GM12878 (cell line): Measurements from ENCODE around the gene TIMM17B. TPM values are rescaled to one million over a fixed set of nuclear protein-coding genes. Genes with fewer than 3 reads are reported as not detected.

Source experiments
- ATAC-seq: fragments of 200-7000 bp; cut with Tn5 transposase; 3 replicates; pipeline ENCODE4 v1.9.1; 2020; ENCODE audit warnings: mild to moderate bottlenecking, moderate library complexity
- BruUV-seq: library from RNA; stranded (reverse); fragments of 400-500 nt; replicated peaks from 2 replicates; lab custom pipeline; 2021; lab: Mats Ljungman, UMichigan
- CTCF ChIA-PET: fragments of 300-600 bp; sonication (Branson Sonifier 250); formaldehyde crosslinking; extraction: SDS; loops from one replicate; lab custom pipeline; 2021; ENCODE audit warnings: inconsistent platforms; lab: Yijun Ruan, JAX
- POLR2A ChIA-PET: fragments of 350-600 bp; formaldehyde crosslinking; extraction: SDS; loops from one replicate; lab custom pipeline; 2021; ENCODE audit warnings: inconsistent platforms; lab: Charles Lee
- RAD21 ChIA-PET: fragments of 300-600 bp; sonication (Branson Sonifier 250); formaldehyde crosslinking; loops from one replicate; lab custom pipeline; 2023; ENCODE audit warnings: antibody characterized with exemption; ENCODE audit not compliant: unreplicated experiment; lab: Charles Lee
- SMC1A ChIA-PET: fragments of 300-600 bp; sonication (Branson Sonifier 250); formaldehyde crosslinking; loops from one replicate; lab custom pipeline; 2023; ENCODE audit not compliant: unreplicated experiment, uncharacterized antibody; lab: Charles Lee
- DNase-seq: peaks from one replicate; pipeline ENCODE4 v3.0.0-alpha.2; 2011; ENCODE audit warnings: low read depth, low spot score
- FAIRE-seq: peaks from 3 replicates; lab custom pipeline; 2011; peaks lifted over from hg19 to GRCh38; lab: Jason Lieb, UNC
- H2AFZ ChIP-seq: 2 replicates; pipeline ENCODE4 v1.6.0; 2011; ENCODE audit warnings: low read depth, low read length, control low read depth; ENCODE audit not compliant: control insufficient read depth
- H3K27ac ChIP-seq: 2 replicates; pipeline ENCODE4 v1.5.1; 2011; ENCODE audit warnings: control low read depth; ENCODE audit not compliant: control insufficient read depth, insufficient read depth
- H3K27me3 ChIP-seq, 2 experiments: replicated peaks in 1 of 2; 2 replicates each; pipeline versions ENCODE4 v1.6.0 to v1.6.1; 2011; ENCODE audit warnings: low read length in 1 of 2; ENCODE audit not compliant: control insufficient read depth in 2 of 2, insufficient read depth in 2 of 2
- H3K36me3 ChIP-seq, 2 experiments: 2 replicates each; pipeline ENCODE4 v1.5.1; 2011; ENCODE audit warnings: low read length in 1 of 2; ENCODE audit not compliant: control insufficient read depth in 2 of 2, insufficient read depth in 2 of 2
- H3K4me1 ChIP-seq: 2 replicates; pipeline ENCODE4 v1.6.1; 2011; ENCODE audit warnings: mild to moderate bottlenecking, low read length, moderate library complexity, mixed read lengths; ENCODE audit not compliant: control insufficient read depth, insufficient read depth
- H3K4me2 ChIP-seq: 2 replicates; pipeline ENCODE4 v1.6.0; 2011; ENCODE audit warnings: control low read depth; ENCODE audit not compliant: control insufficient read depth, insufficient read depth
- H3K4me3 ChIP-seq: fragments of 200-600 bp; sonication (generic); 2 replicates; pipeline ENCODE4 v1.5.1; 2016
- H3K79me2 ChIP-seq: 2 replicates; pipeline ENCODE4 v1.6.0; 2011; ENCODE audit warnings: low read length; ENCODE audit not compliant: control insufficient read depth, insufficient read depth
- H3K9ac ChIP-seq: 2 replicates; pipeline ENCODE4 v1.8.0; 2011; ENCODE audit warnings: low read length, control low read depth, mixed read lengths; ENCODE audit not compliant: control insufficient read depth, insufficient read depth
- H3K9me3 ChIP-seq: replicated peaks from 3 replicates; pipeline ENCODE4 v1.5.1; 2011; ENCODE audit warnings: mild to moderate bottlenecking, low read length; ENCODE audit not compliant: control insufficient read depth, insufficient read depth
- H4K20me1 ChIP-seq: 2 replicates; pipeline ENCODE4 v1.6.0; 2011; ENCODE audit not compliant: control insufficient read depth, insufficient read depth
- BCL11A ChIP-seq: IDR thresholded peaks from 2 replicates; pipeline ENCODE4 v1.6.1; 2011; ENCODE audit warnings: low read depth, low read length
- CREB1 ChIP-seq: IDR thresholded peaks from 2 replicates; pipeline ENCODE4 v1.6.1; 2012; ENCODE audit warnings: low read depth, mild to moderate bottlenecking, inconsistent platforms
- DPF2 ChIP-seq: fragments of 450-650 bp; IDR thresholded peaks from 2 replicates; pipeline ENCODE4 v1.6.1; 2017; ENCODE audit warnings: mild to moderate bottlenecking
- GABPA ChIP-seq: IDR thresholded peaks from 2 replicates; pipeline ENCODE4 v1.6.1; 2014; ENCODE audit warnings: antibody characterized with exemption, low read depth, mild to moderate bottlenecking, inconsistent platforms
- HDAC6 ChIP-seq: fragments of 200-600 bp; sonication (generic); IDR thresholded peaks from one replicate; pipeline ENCODE4 v1.8.0; 2017; ENCODE audit warnings: antibody characterized with exemption; ENCODE audit not compliant: unreplicated experiment
- MYB ChIP-seq: fragments of 150-350 bp; IDR thresholded peaks from 2 replicates; pipeline ENCODE4 v1.6.1; 2014; ENCODE audit warnings: mild to moderate bottlenecking, low read depth, low read length, borderline replicate concordance
- NR2C2 ChIP-seq: IDR thresholded peaks from 2 replicates; pipeline ENCODE4 v1.6.1; 2011; ENCODE audit warnings: borderline replicate concordance, low read depth; ENCODE audit not compliant: control insufficient read depth, insufficient read length
- SMC3 ChIP-seq: IDR thresholded peaks from 2 replicates; pipeline ENCODE4 v1.6.1; 2011; ENCODE audit warnings: low read length, improper control_type of control experiment, borderline replicate concordance
- ZNF217 ChIP-seq: fragments of 450-650 bp; IDR thresholded peaks from 2 replicates; pipeline ENCODE4 v1.6.1; 2017; ENCODE audit warnings: antibody characterized with exemption, mild to moderate bottlenecking
- ZNF274 ChIP-seq: IDR thresholded peaks from one replicate; pipeline ENCODE4 v1.8.0; 2011; ENCODE audit not compliant: insufficient read length, insufficient read depth
- ZNF384 ChIP-seq: IDR thresholded peaks from 2 replicates; pipeline ENCODE4 v1.6.1; 2012; ENCODE audit warnings: low read depth, mild to moderate bottlenecking, low read length, improper control_type of control experiment, borderline replicate concordance
- WGBS: methylation state at CpG from one replicate; pipeline ENCODE4 v1.1.6; 2016; ENCODE audit warnings: low lambda C conversion rate; ENCODE audit not compliant: insufficient replicate concordance, insufficient coverage; ENCODE audit errors: missing lambda C conversion rate; 5-methylcytosine and 5-hydroxymethylcytosine counted together
- in situ Hi-C: fragments of 300-500 bp; cut with MboI; formaldehyde crosslinking; loops from 9 replicates; pipeline ENCODE4 v1.14.3; 2018; ENCODE audit warnings: mixed read lengths
- intact Hi-C: fragments of 100-400 bp; cut with micrococcal nuclease; formaldehyde crosslinking; loops from one replicate; pipeline ENCODE4 v1.14.2; 2022; ENCODE audit not compliant: unreplicated experiment
- polyA plus RNA-seq, 11 experiments: library from polyadenylated mRNA; depleted of rRNA in 4 of 11; unstranded in 6 of 11; stranded (reverse) in 5 of 11; fragments of >200 nt; fragmentation: Nextera tagmentation in 4 of 11; fragmentation: Illumina TruSeq in 1 of 11; extraction: Ambion mirVana in 4 of 11; extraction: Trizol in 1 of 11; gene quantifications; 1 replicate in 1 of 11; 2 replicates in 10 of 11; pipeline versions ENCODE4 v1.2.1 to v1.2.3, GENCODE V29; 2011 to 2016; ENCODE audit warnings: inconsistent platforms in 2 of 11, missing spikeins in 2 of 11, low read depth in 1 of 11
- total RNA-seq, 4 experiments: library from RNA; depleted of rRNA in 3 of 4; stranded (reverse); fragments of >200 nt in 3 of 4; fragmentation: Illumina TruSeq in 1 of 4; extraction: Trizol in 1 of 4; gene quantifications; 2 replicates each; pipeline versions ENCODE4 v1.2.1 to v1.2.3, GENCODE V29; 2013 to 2021
- TF ChIP-seq, protein P1 (sequence below): IDR thresholded peaks from 2 replicates; pipeline ENCODE4 v1.6.1; 2012; ENCODE audit warnings: mild to moderate bottlenecking, low read depth, low read length
- TF ChIP-seq, protein P2 (sequence below): IDR thresholded peaks from 2 replicates; pipeline ENCODE4 v1.6.1; 2012; ENCODE audit warnings: low read depth, low read length, improper control_type of control experiment
- TF ChIP-seq, protein P3 (sequence below): IDR thresholded peaks from 2 replicates; pipeline ENCODE4 v1.6.1; 2011; ENCODE audit warnings: borderline replicate concordance, low read depth, mild to moderate bottlenecking, moderate library complexity, mixed read lengths, low read length; ENCODE audit not compliant: insufficient read depth; ENCODE audit errors: extremely low read length
- TF ChIP-seq, protein P4 (sequence below), 3 experiments: IDR thresholded peaks in 2 of 3; conservative IDR thresholded peaks in 1 of 3; 2 replicates each; pipeline ENCODE4 v1.5.1; 2011; ENCODE audit warnings: low read depth in 3 of 3, low read length in 3 of 3, mild to moderate bottlenecking in 3 of 3, control low read depth in 2 of 3, moderate library complexity in 2 of 3, inconsistent platforms in 1 of 3, mixed read lengths in 1 of 3; ENCODE audit not compliant: control insufficient read depth in 2 of 3, insufficient read depth in 1 of 3; ENCODE audit errors: extremely low read depth in 1 of 3

The TIMM17B gene
- total and polyA plus RNA-seq, 10 of the 15 experiments (the other 5 are each of a cell fraction or from before 2014, with no cell fraction given), result 4.5 to 88.7 (median 47.5) TPM

DNA sequence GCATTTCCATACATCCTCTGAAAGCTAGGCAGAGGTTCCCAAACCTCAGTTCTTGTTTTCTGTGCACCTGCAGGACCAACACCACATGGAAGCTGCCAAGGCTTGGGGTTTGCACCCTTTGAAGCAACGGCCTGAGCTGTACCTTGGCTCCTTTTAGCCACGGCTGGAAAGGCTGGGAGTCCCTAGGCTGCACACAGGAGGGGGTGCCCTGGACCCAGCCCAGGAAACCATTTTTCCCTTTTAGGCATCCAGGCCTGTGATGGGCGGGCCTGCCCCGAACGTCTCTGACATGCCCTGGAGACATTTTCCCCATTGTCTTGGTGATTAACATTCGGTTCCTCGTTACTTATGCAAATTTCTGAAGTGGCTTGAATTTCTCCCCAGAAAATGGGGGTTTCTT, 44.7 kb downstream of the TIMM17B start:
- Histone ChIP-seq H4K20me1 (no peaks in the 10 kb centered on the region), H3K4me3 (no peak overlapping the region), H3K9me3 (no peaks in the 10 kb centered on the region; the same call in 2 of the 3 replicates), H2AFZ (no peak overlapping the region), H3K4me2 (no peak overlapping the region), H3K4me1 (no peaks in the 10 kb centered on the region), H3K27ac (no peak overlapping the region), H3K27me3 (no peaks in the 10 kb centered on the region), H3K79me2 (no peaks in the 10 kb centered on the region), H3K36me3 (no peaks in the 10 kb centered on the region), H3K9ac (no peak overlapping the region)
- no TSS peak for BruUV-seq
- no peak for FAIRE-seq
- in situ Hi-C loops, result loop anchor here (25.0 kb wide), 1 partner anchor 1009 kb away; no protein-coding TSS in a partner anchor
- POLR2A ChIA-PET, result no interaction called here
- RAD21 ChIA-PET, result no interaction called here
- 10% methylated on average over 7 of the region's 7 CpGs for WGBS
- intact Hi-C loops, result no loop called here
- SMC1A ChIA-PET, result no interaction called here
- CTCF ChIA-PET, result no interaction called here
- no peak for DNase-seq
- ATAC-seq, result no peak
- TF ChIP-seq ZNF217, result no peak
- TF ChIP-seq, protein P1, sequence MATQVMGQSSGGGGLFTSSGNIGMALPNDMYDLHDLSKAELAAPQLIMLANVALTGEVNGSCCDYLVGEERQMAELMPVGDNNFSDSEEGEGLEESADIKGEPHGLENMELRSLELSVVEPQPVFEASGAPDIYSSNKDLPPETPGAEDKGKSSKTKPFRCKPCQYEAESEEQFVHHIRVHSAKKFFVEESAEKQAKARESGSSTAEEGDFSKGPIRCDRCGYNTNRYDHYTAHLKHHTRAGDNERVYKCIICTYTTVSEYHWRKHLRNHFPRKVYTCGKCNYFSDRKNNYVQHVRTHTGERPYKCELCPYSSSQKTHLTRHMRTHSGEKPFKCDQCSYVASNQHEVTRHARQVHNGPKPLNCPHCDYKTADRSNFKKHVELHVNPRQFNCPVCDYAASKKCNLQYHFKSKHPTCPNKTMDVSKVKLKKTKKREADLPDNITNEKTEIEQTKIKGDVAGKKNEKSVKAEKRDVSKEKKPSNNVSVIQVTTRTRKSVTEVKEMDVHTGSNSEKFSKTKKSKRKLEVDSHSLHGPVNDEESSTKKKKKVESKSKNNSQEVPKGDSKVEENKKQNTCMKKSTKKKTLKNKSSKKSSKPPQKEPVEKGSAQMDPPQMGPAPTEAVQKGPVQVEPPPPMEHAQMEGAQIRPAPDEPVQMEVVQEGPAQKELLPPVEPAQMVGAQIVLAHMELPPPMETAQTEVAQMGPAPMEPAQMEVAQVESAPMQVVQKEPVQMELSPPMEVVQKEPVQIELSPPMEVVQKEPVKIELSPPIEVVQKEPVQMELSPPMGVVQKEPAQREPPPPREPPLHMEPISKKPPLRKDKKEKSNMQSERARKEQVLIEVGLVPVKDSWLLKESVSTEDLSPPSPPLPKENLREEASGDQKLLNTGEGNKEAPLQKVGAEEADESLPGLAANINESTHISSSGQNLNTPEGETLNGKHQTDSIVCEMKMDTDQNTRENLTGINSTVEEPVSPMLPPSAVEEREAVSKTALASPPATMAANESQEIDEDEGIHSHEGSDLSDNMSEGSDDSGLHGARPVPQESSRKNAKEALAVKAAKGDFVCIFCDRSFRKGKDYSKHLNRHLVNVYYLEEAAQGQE, result no peak
- TF ChIP-seq NR2C2, result no peak
- TF ChIP-seq, protein P2, sequence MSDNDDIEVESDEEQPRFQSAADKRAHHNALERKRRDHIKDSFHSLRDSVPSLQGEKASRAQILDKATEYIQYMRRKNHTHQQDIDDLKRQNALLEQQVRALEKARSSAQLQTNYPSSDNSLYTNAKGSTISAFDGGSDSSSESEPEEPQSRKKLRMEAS, result no peak
- no peak for TF ChIP-seq GABPA
- TF ChIP-seq ZNF384, result no peak
- no peak for TF ChIP-seq BCL11A
- no peak for TF ChIP-seq ZNF274
- TF ChIP-seq HDAC6, result no peak
- TF ChIP-seq CREB1, result no peak
- TF ChIP-seq DPF2, result no peak
- no peak for TF ChIP-seq MYB
- TF ChIP-seq, protein P3, sequence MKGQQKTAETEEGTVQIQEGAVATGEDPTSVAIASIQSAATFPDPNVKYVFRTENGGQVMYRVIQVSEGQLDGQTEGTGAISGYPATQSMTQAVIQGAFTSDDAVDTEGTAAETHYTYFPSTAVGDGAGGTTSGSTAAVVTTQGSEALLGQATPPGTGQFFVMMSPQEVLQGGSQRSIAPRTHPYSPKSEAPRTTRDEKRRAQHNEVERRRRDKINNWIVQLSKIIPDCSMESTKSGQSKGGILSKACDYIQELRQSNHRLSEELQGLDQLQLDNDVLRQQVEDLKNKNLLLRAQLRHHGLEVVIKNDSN, result no peak
- TF ChIP-seq, protein P4, sequence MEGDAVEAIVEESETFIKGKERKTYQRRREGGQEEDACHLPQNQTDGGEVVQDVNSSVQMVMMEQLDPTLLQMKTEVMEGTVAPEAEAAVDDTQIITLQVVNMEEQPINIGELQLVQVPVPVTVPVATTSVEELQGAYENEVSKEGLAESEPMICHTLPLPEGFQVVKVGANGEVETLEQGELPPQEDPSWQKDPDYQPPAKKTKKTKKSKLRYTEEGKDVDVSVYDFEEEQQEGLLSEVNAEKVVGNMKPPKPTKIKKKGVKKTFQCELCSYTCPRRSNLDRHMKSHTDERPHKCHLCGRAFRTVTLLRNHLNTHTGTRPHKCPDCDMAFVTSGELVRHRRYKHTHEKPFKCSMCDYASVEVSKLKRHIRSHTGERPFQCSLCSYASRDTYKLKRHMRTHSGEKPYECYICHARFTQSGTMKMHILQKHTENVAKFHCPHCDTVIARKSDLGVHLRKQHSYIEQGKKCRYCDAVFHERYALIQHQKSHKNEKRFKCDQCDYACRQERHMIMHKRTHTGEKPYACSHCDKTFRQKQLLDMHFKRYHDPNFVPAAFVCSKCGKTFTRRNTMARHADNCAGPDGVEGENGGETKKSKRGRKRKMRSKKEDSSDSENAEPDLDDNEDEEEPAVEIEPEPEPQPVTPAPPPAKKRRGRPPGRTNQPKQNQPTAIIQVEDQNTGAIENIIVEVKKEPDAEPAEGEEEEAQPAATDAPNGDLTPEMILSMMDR (IDR thresholded peaks at IDR 0.05 in 2 of 3, conservative IDR thresholded peaks at IDR 0.05 in 1 of 3; ENCODE audit: control insufficient read depth in 2 of 3, extremely low read depth in 1 of 3, insufficient read depth in 1 of 3, low read depth in 3 of 3, low read length in 3 of 3), result no peak
- no peak for TF ChIP-seq SMC3
